AG04450 (cell line): ENCODE measurements around the gene SLC25A38. TPM values are rescaled to one million over a fixed set of nuclear protein-coding genes. Genes with fewer than 3 reads are reported as not detected.
A peak's percentile ranks its signal among the peaks of the same experiment; 100 is the strongest.

ENCODE experiments used
- CTCF ChIA-PET: fragments of 300-600, 350-600 bp; formaldehyde crosslinking; extraction: SDS; loops from one replicate; lab custom pipeline; 2022; ENCODE audit warnings: antibody characterized with exemption, inconsistent platforms; lab: Charles Lee
- POLR2A ChIA-PET: fragments of 350-600 bp; formaldehyde crosslinking; extraction: SDS; loops from one replicate; lab custom pipeline; 2021; ENCODE audit warnings: antibody characterized with exemption, inconsistent platforms; lab: Yijun Ruan, JAX
- DNase-seq: peaks from one replicate; pipeline ENCODE4 v3.0.0-alpha.2; 2011; ENCODE audit warnings: low read depth, low spot score
- H3K27ac ChIP-seq: one replicate; pipeline ENCODE4 v1.5.1; 2012; ENCODE audit warnings: low read depth, low read length, control low read depth
- H3K27me3 ChIP-seq: one replicate; pipeline ENCODE4 v1.6.0; 2012; ENCODE audit warnings: low read length; ENCODE audit not compliant: control insufficient read depth, insufficient read depth
- H3K4me3 ChIP-seq: 2 replicates; pipeline ENCODE4 v1.5.1; 2011; ENCODE audit warnings: mild to moderate bottlenecking, low read depth, low read length, control low read depth
- H3K9me3 ChIP-seq: 2 replicates; pipeline ENCODE4 v1.5.1; 2012; ENCODE audit warnings: low read length; ENCODE audit not compliant: control insufficient read depth, insufficient read depth
- CTCF ChIP-seq: IDR thresholded peaks from 2 replicates; pipeline ENCODE4 v1.5.1; 2011; ENCODE audit warnings: low read depth, low read length, control low read depth, inconsistent platforms
- polyA plus RNA-seq: library from polyadenylated mRNA; depleted of rRNA; stranded (reverse); fragments of >200 nt; gene quantifications from 2 replicates; pipeline ENCODE4 v1.2.3, GENCODE V29; 2011

The SLC25A38 gene
- polyA plus RNA-seq, 1 experiment = 33.1 TPM

- no peak for DNase-seq
- ChIA-PET CTCF (interaction anchor here (0.7 kb wide), 1 partner anchor 33 kb away, joined by 4 read pairs; no protein-coding TSS in a partner anchor), POLR2A (no interaction called here)
Measured at GRCh38 chr3:39381432-39381831, 1.7 kb upstream of the SLC25A38 start.

GRCh38 chr3:39383881-39384664 is 903 bp downstream of the SLC25A38 start:
- POLR2A ChIA-PET = interaction anchor here (1.5 kb wide), 1 partner anchor 22 kb away, joined by 12 read pairs; the partner anchor contains the start of gene RPSA
- CTCF ChIA-PET = interaction anchor here (0.9 to 1.8 kb wide), 2 partner anchors 32 to 354 kb away, joined by 3 to 4 read pairs; no protein-coding TSS in a partner anchor
- TF ChIP-seq CTCF = no peak; the same call in 1 of the 2 replicates
- H3K27ac ChIP-seq = peak overlapping the region; percentile 93
- peaks cover 6% of the 10 kb centered on the region; the same call in 1 of the 2 replicates for H3K9me3 ChIP-seq
- peak overlapping the region; percentile 91 for H3K4me3 ChIP-seq
- H3K27me3 ChIP-seq = no peaks in the 10 kb centered on the region
- DNase-seq = peak; percentile 67

More at GRCh38 chr3:39381432-39381831, 1.7 kb upstream of the SLC25A38 start:
- no peak overlapping the region for H3K4me3 ChIP-seq
- H3K27ac ChIP-seq = no peak overlapping the region
- H3K9me3 ChIP-seq = peaks cover 6% of the 10 kb centered on the region; the same call in 1 of the 2 replicates
- H3K27me3 ChIP-seq = peaks cover 7% of the 10 kb centered on the region
- TF ChIP-seq CTCF = no peak

- no peak for TF ChIP-seq CTCF
- H3K27me3 ChIP-seq = no peaks in the 10 kb centered on the region
- no peak overlapping the region for H3K27ac ChIP-seq
- POLR2A ChIA-PET = interaction anchor here (1.5 kb wide), 1 partner anchor 22 kb away, joined by 12 read pairs; the partner anchor contains the start of gene RPSA
- DNase-seq = no peak
- CTCF ChIA-PET = interaction anchor here (0.9 to 1.8 kb wide), 2 partner anchors 32 to 354 kb away, joined by 3 to 4 read pairs; no protein-coding TSS in a partner anchor
- H3K9me3 ChIP-seq = peaks cover 6% of the 10 kb centered on the region; the same call in 1 of the 2 replicates
- H3K4me3 ChIP-seq = peak overlapping the region; percentile 59
Measured at GRCh38 chr3:39384665-39385000, 1.5 kb downstream of the SLC25A38 start.

DNA sequence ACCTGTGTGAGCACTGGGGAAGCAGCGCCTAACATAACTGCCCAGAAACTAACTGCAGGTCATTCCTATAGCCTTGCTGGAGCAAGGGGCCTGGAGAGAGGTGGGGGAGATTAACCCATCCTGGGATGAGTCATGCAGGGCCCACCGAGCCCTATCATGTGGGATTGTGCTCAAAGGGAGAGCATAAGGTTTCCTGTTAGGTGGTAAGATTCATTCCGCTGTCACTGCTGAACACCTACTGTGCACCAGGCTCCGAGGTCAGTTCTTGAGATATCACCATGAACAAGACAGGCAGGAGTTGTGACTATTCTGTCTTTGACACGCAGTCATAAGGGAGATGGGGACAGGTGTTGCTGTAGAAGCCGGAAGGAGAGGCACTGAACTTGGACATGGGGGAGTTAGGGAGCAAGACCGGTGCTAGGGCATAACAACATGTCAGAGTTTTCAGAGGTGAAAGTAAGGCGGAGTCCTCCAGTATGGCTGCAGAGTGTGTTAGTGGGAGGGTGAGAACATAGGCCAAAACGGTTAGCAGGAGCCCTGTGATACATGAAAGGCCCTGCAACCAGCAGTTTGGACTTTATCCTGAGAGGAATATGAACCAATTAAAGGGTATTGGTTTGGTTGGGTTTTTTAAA is 2.4 kb downstream of the SLC25A38 start:
- TF ChIP-seq CTCF = no peak
- peaks cover 6% of the 10 kb centered on the region; the same call in 1 of the 2 replicates for H3K9me3 ChIP-seq
- ChIA-PET CTCF (interaction anchor here (1.8 kb wide), 1 partner anchor 31 kb away, joined by 4 read pairs; no protein-coding TSS in a partner anchor), POLR2A (no interaction called here)
- no peak overlapping the region for H3K27ac ChIP-seq
- no peak overlapping the region for H3K4me3 ChIP-seq
- H3K27me3 ChIP-seq = no peaks in the 10 kb centered on the region
- no peak for DNase-seq
